WI38 (cell line): ENCODE results near the gene ERBB3.

Experiments
- H3K4me3 ChIP-seq: 2 replicates; pipeline ENCODE4 v1.5.1; 2011; ENCODE audit warnings: low read depth, mild to moderate bottlenecking, control low read depth, low read length
- TF ChIP-seq, protein P1 (sequence below): IDR thresholded peaks from 2 replicates; pipeline ENCODE4 v1.5.1; 2012; ENCODE audit warnings: low read depth, mild to moderate bottlenecking, control low read depth, low read length

ERBB3 gene

DNA sequence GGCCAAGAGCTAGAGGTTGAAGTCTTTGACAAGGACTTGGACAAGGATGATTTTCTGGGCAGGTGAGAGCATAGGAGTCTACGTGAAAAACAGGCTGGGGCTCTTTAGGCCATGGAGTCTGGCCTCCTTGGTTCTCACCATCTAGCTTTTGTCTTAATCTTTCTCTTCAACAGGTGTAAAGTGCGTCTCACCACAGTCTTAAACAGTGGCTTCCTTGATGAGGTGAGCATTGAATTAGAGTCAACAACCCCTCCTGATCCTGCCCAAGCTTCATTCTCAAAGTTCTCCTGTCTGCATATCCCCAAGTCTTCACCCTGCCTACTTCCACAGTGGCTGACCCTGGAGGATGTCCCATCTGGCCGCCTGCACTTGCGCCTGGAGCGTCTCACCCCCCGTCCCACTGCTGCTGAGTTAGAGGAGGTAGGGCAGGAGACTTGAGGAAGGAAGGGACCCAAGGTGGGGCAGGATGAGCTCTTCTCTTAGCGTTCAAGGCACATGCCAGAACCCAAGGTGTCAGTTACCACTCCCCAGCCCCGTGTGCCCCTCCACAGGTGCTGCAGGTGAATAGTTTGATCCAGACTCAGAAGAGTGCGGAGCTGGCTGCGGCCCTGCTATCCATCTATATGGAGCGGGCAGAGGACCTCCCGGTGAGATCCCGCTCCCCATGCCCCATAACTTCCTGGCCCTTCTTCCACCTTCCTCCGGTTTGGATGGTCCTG, 58.0 kb downstream of the ERBB3 start:
- no peak overlapping the region for H3K4me3 ChIP-seq
- TF ChIP-seq, protein P1, sequence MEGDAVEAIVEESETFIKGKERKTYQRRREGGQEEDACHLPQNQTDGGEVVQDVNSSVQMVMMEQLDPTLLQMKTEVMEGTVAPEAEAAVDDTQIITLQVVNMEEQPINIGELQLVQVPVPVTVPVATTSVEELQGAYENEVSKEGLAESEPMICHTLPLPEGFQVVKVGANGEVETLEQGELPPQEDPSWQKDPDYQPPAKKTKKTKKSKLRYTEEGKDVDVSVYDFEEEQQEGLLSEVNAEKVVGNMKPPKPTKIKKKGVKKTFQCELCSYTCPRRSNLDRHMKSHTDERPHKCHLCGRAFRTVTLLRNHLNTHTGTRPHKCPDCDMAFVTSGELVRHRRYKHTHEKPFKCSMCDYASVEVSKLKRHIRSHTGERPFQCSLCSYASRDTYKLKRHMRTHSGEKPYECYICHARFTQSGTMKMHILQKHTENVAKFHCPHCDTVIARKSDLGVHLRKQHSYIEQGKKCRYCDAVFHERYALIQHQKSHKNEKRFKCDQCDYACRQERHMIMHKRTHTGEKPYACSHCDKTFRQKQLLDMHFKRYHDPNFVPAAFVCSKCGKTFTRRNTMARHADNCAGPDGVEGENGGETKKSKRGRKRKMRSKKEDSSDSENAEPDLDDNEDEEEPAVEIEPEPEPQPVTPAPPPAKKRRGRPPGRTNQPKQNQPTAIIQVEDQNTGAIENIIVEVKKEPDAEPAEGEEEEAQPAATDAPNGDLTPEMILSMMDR = no peak

- TF ChIP-seq, protein P1 = no peak
Measured at GRCh38 chr12:56141946-56142784, 62.2 kb downstream of the ERBB3 start.

GRCh38 chr12:56143217-56143616, 63.3 kb downstream of the ERBB3 start:
- H3K4me3 ChIP-seq = no peak overlapping the region
- TF ChIP-seq, protein P1 = no peak

More at GRCh38 chr12:56141946-56142784, 62.2 kb downstream of the ERBB3 start:
- H3K4me3 ChIP-seq = no peak overlapping the region

GRCh38 chr12:56143870-56144269, 63.9 kb downstream of the ERBB3 start:
- TF ChIP-seq, protein P1 = no peak

GRCh38 chr12:56145217-56145616, 65.3 kb downstream of the ERBB3 start:
- no peak overlapping the region for H3K4me3 ChIP-seq
- TF ChIP-seq, protein P1 = no peak

More at GRCh38 chr12:56143870-56144269, 63.9 kb downstream of the ERBB3 start:
- H3K4me3 ChIP-seq = no peak overlapping the region

DNA sequence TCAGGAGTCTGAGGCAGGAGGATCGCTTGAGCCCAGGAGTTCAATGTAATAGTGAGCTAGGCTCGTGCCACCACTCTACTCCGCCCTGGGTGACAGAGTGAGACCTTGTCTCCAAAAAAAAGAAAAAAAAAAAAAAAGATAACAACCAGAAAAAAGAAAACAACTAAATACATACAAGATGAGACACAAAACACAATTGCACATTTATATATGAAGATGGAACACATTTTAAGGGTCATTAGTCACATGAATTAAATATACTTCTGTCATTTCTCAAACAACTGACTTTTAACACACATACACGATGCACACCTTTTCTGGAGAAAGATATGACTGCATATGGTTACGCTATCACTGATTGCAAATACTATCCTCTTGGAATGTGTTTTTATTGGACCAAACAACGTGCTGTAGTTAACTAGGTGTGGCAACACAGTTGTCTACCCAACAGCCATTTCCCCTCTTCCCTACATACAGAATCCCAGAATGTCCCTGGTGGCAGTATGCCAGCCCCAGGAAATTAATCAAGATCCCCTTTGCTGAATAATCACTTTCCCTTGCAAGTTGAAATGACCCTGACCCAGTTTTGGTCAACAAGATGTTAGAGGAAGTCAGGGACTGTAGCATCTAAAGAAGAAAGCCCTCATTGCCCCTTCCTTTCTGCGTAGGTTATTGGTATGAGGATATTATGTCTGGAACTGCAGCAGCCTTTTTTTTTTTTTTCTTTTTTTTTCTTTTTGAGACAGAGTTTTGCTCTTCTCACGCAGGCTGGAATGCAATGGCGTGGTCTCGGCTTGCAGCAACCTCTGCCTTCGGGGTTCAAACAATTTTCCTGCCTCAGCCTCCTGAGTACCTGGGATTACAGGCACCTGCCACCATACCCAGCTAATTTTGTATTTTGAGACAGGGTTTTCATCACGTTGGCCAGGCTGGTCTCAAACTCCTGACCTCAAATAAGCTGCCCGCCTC, 66.8 kb downstream of the ERBB3 start:
- TF ChIP-seq, protein P1 = no peak
- no peak overlapping the region for H3K4me3 ChIP-seq
